ENCODE measurements around the gene BTBD6.

The BTBD6 gene

GRCh38 chr14:105201156-105201924 lies 47.0 kb upstream of the BTBD6 start:
- Histone ChIP-seq H3K4me1 (peaks cover 16% of the 10 kb centered on the region), H3K36me3 (no peaks in the 10 kb centered on the region), H3K4me3 (ENCODE audit: low read depth, low read length) (no peak overlapping the region), H3K27me3 (no peaks in the 10 kb centered on the region), H3K9me3 (no peaks in the 10 kb centered on the region)
- TF ChIP-seq, protein P1, sequence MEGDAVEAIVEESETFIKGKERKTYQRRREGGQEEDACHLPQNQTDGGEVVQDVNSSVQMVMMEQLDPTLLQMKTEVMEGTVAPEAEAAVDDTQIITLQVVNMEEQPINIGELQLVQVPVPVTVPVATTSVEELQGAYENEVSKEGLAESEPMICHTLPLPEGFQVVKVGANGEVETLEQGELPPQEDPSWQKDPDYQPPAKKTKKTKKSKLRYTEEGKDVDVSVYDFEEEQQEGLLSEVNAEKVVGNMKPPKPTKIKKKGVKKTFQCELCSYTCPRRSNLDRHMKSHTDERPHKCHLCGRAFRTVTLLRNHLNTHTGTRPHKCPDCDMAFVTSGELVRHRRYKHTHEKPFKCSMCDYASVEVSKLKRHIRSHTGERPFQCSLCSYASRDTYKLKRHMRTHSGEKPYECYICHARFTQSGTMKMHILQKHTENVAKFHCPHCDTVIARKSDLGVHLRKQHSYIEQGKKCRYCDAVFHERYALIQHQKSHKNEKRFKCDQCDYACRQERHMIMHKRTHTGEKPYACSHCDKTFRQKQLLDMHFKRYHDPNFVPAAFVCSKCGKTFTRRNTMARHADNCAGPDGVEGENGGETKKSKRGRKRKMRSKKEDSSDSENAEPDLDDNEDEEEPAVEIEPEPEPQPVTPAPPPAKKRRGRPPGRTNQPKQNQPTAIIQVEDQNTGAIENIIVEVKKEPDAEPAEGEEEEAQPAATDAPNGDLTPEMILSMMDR (IDR thresholded peaks at IDR 0.05; ENCODE audit: low read depth, low read length): peak; percentile 38; the same call in 1 of the 2 replicates
- no peak for DNase-seq

- peak; percentile 88 for DNase-seq
- H3K4me3 ChIP-seq (ENCODE audit: low read depth, low read length): no peak overlapping the region
- peaks cover 16% of the 10 kb centered on the region for H3K4me1 ChIP-seq
- TF ChIP-seq, protein P1 (IDR thresholded peaks at IDR 0.05; ENCODE audit: low read depth, low read length): no peak
- no peaks in the 10 kb centered on the region for H3K9me3 ChIP-seq
- H3K27me3 ChIP-seq: no peaks in the 10 kb centered on the region
- no peaks in the 10 kb centered on the region for H3K36me3 ChIP-seq
Measured at GRCh38 chr14:105201925-105202513, 46.3 kb upstream of the BTBD6 start.

GRCh38 chr14:105203057-105203531 lies 45.2 kb upstream of the BTBD6 start:
- TF ChIP-seq, protein P1 (IDR thresholded peaks at IDR 0.05; ENCODE audit: low read depth, low read length): peak; percentile 86
- peaks cover 19% of the 10 kb centered on the region for H3K4me1 ChIP-seq
- peak; percentile 86 for DNase-seq

GRCh38 chr14:105203701-105204100 lies 44.6 kb upstream of the BTBD6 start:
- Histone ChIP-seq H3K4me3 (ENCODE audit: low read depth, low read length) (no peak overlapping the region), H3K4me1 (peaks cover 19% of the 10 kb centered on the region), H3K27me3 (no peaks in the 10 kb centered on the region), H3K9me3 (no peaks in the 10 kb centered on the region), H3K36me3 (no peaks in the 10 kb centered on the region)
- no peak for DNase-seq
- TF ChIP-seq, protein P1 (IDR thresholded peaks at IDR 0.05; ENCODE audit: low read depth, low read length): no peak

More at GRCh38 chr14:105203057-105203531, 45.2 kb upstream of the BTBD6 start:
- H3K27me3 ChIP-seq: no peaks in the 10 kb centered on the region
- H3K4me3 ChIP-seq (ENCODE audit: low read depth, low read length): no peak overlapping the region
- no peaks in the 10 kb centered on the region for H3K36me3 ChIP-seq
- H3K9me3 ChIP-seq: no peaks in the 10 kb centered on the region

- Histone ChIP-seq H3K9me3 (no peaks in the 10 kb centered on the region), H3K27me3 (no peaks in the 10 kb centered on the region), H3K36me3 (peaks cover under 1% of the 10 kb centered on the region; the same call in 1 of the 2 replicates), H3K4me1 (peaks cover 24% of the 10 kb centered on the region), H3K4me3 (ENCODE audit: low read depth, low read length) (no peak overlapping the region)
- no peak for DNase-seq
- TF ChIP-seq, protein P1 (IDR thresholded peaks at IDR 0.05; ENCODE audit: low read depth, low read length): no peak
Measured at GRCh38 chr14:105204206-105204930, 44.0 kb upstream of the BTBD6 start.

Data from BE2C (cell line).